ENCODE results near the gene KDM7A.

DNA sequence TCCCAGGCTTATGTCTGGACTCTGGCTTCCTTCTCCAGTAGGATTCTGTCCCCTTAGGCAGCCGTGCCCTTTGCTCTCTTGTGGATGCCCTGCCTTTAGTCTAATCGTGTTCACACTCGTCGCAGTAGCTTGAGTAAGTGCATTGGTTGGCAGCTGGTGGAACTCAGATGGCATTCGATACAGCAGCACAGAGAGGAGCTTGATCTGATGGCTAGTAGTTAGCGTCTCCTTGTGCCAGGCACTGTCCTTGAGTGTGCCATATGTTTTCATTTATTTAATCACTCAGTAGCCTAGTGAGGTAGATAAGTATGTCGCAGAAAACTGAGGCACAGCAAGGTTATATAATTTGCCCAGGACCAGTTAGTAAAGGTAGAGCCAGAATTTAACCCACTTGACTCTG is 95.9 kb downstream of the KDM7A start:
- TF ChIP-seq POLR2A (IDR thresholded peaks at IDR 0.05; ENCODE audit: low read depth, low read length) = no peak
- TF ChIP-seq, protein P1, sequence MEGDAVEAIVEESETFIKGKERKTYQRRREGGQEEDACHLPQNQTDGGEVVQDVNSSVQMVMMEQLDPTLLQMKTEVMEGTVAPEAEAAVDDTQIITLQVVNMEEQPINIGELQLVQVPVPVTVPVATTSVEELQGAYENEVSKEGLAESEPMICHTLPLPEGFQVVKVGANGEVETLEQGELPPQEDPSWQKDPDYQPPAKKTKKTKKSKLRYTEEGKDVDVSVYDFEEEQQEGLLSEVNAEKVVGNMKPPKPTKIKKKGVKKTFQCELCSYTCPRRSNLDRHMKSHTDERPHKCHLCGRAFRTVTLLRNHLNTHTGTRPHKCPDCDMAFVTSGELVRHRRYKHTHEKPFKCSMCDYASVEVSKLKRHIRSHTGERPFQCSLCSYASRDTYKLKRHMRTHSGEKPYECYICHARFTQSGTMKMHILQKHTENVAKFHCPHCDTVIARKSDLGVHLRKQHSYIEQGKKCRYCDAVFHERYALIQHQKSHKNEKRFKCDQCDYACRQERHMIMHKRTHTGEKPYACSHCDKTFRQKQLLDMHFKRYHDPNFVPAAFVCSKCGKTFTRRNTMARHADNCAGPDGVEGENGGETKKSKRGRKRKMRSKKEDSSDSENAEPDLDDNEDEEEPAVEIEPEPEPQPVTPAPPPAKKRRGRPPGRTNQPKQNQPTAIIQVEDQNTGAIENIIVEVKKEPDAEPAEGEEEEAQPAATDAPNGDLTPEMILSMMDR (conservative IDR thresholded peaks at IDR 0.05; ENCODE audit: low read depth, low read length) = no peak
- TF ChIP-seq RCOR1 (IDR thresholded peaks at IDR 0.05; ENCODE audit: insufficient replicate concordance, low read length) = no peak
- TF ChIP-seq, protein P2, sequence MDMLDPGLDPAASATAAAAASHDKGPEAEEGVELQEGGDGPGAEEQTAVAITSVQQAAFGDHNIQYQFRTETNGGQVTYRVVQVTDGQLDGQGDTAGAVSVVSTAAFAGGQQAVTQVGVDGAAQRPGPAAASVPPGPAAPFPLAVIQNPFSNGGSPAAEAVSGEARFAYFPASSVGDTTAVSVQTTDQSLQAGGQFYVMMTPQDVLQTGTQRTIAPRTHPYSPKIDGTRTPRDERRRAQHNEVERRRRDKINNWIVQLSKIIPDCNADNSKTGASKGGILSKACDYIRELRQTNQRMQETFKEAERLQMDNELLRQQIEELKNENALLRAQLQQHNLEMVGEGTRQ (IDR thresholded peaks at IDR 0.05; ENCODE audit: low read depth, low read length) = no peak
- no peak for TF ChIP-seq SMC3 (IDR thresholded peaks at IDR 0.05; ENCODE audit: low read depth, low read length)
- no peak for TF ChIP-seq CHD1 (IDR thresholded peaks at IDR 0.05; ENCODE audit: low read depth, low read length)
- TF ChIP-seq MAFK (IDR thresholded peaks at IDR 0.05; ENCODE audit: low read depth, low read length) = no peak
- no peak for TF ChIP-seq RFX5 (IDR thresholded peaks at IDR 0.05; ENCODE audit: low read depth, low read length)
- TF ChIP-seq MXI1 (IDR thresholded peaks at IDR 0.05; ENCODE audit: borderline replicate concordance, low read depth, low read length) = no peak
